GM12801 (cell line): ENCODE results near the gene DCLRE1A.

Experiments used
- CTCF ChIP-seq: IDR thresholded peaks from one replicate; pipeline ENCODE4 v1.5.1; 2011; ENCODE audit warnings: control low read depth; ENCODE audit not compliant: insufficient read length; ENCODE audit errors: extremely low read depth

DCLRE1A gene

GRCh38 chr10:113802997-113803396 lies 50.9 kb downstream of the DCLRE1A start:
- TF ChIP-seq CTCF: no peak

GRCh38 chr10:113801569-113801968 lies 52.3 kb downstream of the DCLRE1A start:
- TF ChIP-seq CTCF: no peak

GRCh38 chr10:113791691-113792090 lies 62.2 kb downstream of the DCLRE1A start:
- TF ChIP-seq CTCF: no peak

GRCh38 chr10:113788604-113789083 lies 65.2 kb downstream of the DCLRE1A start:
- no peak for TF ChIP-seq CTCF
